ENCODE data around the gene CFAP410. TPM values are rescaled to one million over a fixed set of nuclear protein-coding genes. Genes with fewer than 3 reads are reported as not detected.

The CFAP410 gene
- total and polyA plus RNA-seq, 2 of the 13 experiments (the other 11 are each of a cell fraction or from before 2014, with no cell fraction given), result 8.0 to 20.1 TPM

DNA sequence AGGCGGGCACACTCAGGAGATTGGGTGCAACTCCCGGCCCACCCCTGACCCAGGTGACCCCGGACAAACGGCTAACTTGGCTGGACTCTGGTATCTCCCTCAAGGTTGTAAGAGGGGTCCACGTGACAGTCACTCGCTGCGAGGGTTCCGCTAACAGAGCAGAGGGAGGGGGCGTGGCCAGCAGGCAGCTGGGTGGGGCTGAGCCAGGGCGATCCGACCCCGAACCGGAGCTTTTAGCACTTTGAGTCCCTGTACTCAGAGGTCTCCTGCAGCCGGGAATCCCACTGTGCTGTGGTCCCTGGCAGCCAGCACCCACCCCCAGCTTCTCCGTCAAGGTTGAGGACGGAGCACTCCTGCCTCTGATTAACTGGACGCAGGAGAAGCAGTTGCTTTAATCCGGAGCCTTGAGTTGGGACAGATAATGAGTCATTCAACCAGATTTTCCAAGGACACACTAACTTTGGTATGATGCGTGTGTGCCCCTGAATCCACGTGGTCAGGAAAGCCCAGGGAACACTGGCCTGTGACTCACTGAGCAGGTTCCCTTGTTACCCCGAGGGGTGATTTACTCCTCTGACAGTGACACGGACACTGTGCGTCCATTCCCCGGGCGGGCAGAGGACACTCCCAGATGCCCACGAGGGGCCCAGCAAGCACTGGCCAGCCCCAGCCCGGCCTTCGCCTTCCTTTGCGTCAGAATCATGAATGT lies 31.0 kb upstream of the CFAP410 start (continued):
- TF ChIP-seq, protein P1, sequence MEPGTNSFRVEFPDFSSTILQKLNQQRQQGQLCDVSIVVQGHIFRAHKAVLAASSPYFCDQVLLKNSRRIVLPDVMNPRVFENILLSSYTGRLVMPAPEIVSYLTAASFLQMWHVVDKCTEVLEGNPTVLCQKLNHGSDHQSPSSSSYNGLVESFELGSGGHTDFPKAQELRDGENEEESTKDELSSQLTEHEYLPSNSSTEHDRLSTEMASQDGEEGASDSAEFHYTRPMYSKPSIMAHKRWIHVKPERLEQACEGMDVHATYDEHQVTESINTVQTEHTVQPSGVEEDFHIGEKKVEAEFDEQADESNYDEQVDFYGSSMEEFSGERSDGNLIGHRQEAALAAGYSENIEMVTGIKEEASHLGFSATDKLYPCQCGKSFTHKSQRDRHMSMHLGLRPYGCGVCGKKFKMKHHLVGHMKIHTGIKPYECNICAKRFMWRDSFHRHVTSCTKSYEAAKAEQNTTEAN (CRISPR knock-in tag; conservative IDR thresholded peaks at IDR 0.05), result 0 out of 2 replicates have a peak, but pooled peaks have one; percentile 71
- TF ChIP-seq SIX4 (CRISPR knock-in tag; IDR thresholded peaks at IDR 0.05), result no peak
- peak; percentile 36; the same call in 1 of the 2 replicates for TF ChIP-seq SPEN (CRISPR knock-in tag; IDR thresholded peaks at IDR 0.05; ENCODE audit: low read depth)
- no peak for TF ChIP-seq SNAPC2 (CRISPR knock-in tag; IDR thresholded peaks at IDR 0.05)
- TF ChIP-seq RFX5 (IDR thresholded peaks at IDR 0.05; ENCODE audit: low read depth, low read length), result no peak
- TF ChIP-seq ARHGAP35 (CRISPR knock-in tag; IDR thresholded peaks at IDR 0.05; ENCODE audit: borderline replicate concordance), result no peak
- peak; percentile 34; the same call in 1 of the 2 replicates for TF ChIP-seq ZMYM4 (CRISPR knock-in tag; IDR thresholded peaks at IDR 0.05)
- TF ChIP-seq ZNF775 (CRISPR knock-in tag; IDR thresholded peaks at IDR 0.05; ENCODE audit: borderline replicate concordance), result no peak
- no peak for TF ChIP-seq SATB2 (CRISPR knock-in tag; IDR thresholded peaks at IDR 0.05)
- TF ChIP-seq, protein P2, sequence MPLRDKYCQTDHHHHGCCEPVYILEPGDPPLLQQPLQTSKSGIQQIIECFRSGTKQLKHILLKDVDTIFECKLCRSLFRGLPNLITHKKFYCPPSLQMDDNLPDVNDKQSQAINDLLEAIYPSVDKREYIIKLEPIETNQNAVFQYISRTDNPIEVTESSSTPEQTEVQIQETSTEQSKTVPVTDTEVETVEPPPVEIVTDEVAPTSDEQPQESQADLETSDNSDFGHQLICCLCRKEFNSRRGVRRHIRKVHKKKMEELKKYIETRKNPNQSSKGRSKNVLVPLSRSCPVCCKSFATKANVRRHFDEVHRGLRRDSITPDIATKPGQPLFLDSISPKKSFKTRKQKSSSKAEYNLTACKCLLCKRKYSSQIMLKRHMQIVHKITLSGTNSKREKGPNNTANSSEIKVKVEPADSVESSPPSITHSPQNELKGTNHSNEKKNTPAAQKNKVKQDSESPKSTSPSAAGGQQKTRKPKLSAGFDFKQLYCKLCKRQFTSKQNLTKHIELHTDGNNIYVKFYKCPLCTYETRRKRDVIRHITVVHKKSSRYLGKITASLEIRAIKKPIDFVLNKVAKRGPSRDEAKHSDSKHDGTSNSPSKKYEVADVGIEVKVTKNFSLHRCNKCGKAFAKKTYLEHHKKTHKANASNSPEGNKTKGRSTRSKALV (CRISPR knock-in tag; IDR thresholded peaks at IDR 0.05), result no peak
- TF ChIP-seq GATAD1 (CRISPR knock-in tag; IDR thresholded peaks at IDR 0.05), result no peak
- TF ChIP-seq HCFC1 (IDR thresholded peaks at IDR 0.05; ENCODE audit: low read depth, low read length), result no peak
- no peak for TF ChIP-seq ARNT2 (CRISPR knock-in tag; IDR thresholded peaks at IDR 0.05; ENCODE audit: low read depth)
- TF ChIP-seq PLRG1 (conservative IDR thresholded peaks at IDR 0.05), result no peak
- TF ChIP-seq ZKSCAN5 (CRISPR knock-in tag; IDR thresholded peaks at IDR 0.05), result no peak
- TF ChIP-seq, protein P3, sequence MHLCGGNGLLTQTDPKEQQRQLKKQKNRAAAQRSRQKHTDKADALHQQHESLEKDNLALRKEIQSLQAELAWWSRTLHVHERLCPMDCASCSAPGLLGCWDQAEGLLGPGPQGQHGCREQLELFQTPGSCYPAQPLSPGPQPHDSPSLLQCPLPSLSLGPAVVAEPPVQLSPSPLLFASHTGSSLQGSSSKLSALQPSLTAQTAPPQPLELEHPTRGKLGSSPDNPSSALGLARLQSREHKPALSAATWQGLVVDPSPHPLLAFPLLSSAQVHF (CRISPR knock-in tag; IDR thresholded peaks at IDR 0.05), result no peak
- TF ChIP-seq, protein P4, sequence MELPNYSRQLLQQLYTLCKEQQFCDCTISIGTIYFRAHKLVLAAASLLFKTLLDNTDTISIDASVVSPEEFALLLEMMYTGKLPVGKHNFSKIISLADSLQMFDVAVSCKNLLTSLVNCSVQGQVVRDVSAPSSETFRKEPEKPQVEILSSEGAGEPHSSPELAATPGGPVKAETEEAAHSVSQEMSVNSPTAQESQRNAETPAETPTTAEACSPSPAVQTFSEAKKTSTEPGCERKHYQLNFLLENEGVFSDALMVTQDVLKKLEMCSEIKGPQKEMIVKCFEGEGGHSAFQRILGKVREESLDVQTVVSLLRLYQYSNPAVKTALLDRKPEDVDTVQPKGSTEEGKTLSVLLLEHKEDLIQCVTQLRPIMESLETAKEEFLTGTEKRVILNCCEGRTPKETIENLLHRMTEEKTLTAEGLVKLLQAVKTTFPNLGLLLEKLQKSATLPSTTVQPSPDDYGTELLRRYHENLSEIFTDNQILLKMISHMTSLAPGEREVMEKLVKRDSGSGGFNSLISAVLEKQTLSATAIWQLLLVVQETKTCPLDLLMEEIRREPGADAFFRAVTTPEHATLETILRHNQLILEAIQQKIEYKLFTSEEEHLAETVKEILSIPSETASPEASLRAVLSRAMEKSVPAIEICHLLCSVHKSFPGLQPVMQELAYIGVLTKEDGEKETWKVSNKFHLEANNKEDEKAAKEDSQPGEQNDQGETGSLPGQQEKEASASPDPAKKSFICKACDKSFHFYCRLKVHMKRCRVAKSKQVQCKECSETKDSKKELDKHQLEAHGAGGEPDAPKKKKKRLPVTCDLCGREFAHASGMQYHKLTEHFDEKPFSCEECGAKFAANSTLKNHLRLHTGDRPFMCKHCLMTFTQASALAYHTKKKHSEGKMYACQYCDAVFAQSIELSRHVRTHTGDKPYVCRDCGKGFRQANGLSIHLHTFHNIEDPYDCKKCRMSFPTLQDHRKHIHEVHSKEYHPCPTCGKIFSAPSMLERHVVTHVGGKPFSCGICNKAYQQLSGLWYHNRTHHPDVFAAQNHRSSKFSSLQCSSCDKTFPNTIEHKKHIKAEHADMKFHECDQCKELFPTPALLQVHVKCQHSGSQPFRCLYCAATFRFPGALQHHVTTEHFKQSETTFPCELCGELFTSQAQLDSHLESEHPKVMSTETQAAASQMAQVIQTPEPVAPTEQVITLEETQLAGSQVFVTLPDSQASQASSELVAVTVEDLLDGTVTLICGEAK (IDR thresholded peaks at IDR 0.05), result no peak
- TF ChIP-seq, protein P4 (CRISPR knock-in tag; IDR thresholded peaks at IDR 0.05), result no peak
